Esophagus squamous epithelium (tissue), 5 donors: ENCODE measurements around the gene ESYT2. TPM values are rescaled to one million over a fixed set of nuclear protein-coding genes. Genes with fewer than 3 reads are reported as not detected.
A peak's percentile ranks its signal among the peaks of the same experiment; 100 is the strongest.

Experiments used
- DNase-seq: peaks from one replicate; lab custom pipeline; 2025; lab: John Stamatoyannopoulos, UW
- H3K27ac ChIP-seq, 4 donors: fragments of 200-600 bp; sonication (generic); one replicate each; pipeline ENCODE4 v1.5.1; 2016 to 2019; ENCODE audit warnings: mild to moderate bottlenecking in 1 of 4
- H3K27me3 ChIP-seq, 4 donors: fragments of 200-600 bp; sonication (generic); 1 replicate in 3 of 4; 2 replicates in 1 of 4; pipeline versions ENCODE4 v1.5.1 to v1.6.0; 2017 to 2021; ENCODE audit warnings: antibody characterized with exemption in 1 of 4
- H3K36me3 ChIP-seq, 3 donors: fragments of 200-600 bp; sonication (generic); one replicate each; pipeline ENCODE4 v1.5.1; 2016 to 2019
- H3K4me1 ChIP-seq, 3 donors: fragments of 200-600 bp; sonication (generic); one replicate each; pipeline ENCODE4 v1.5.1; 2017 to 2019
- H3K4me3 ChIP-seq, 4 donors: fragments of 200-600 bp; sonication (generic); 1 replicate in 3 of 4; 2 replicates in 1 of 4; pipeline ENCODE4 v1.5.1; 2016 to 2019; ENCODE audit warnings: mild to moderate bottlenecking in 2 of 4, moderate library complexity in 1 of 4
- H3K9me3 ChIP-seq, 3 donors: fragments of 200-600 bp; sonication (generic); one replicate each; pipeline ENCODE4 v1.5.1; 2016 to 2019
- CTCF ChIP-seq, 6 experiments: fragments of 450-650 bp in 4 of 6; fragments of 200-600 bp in 2 of 6; sonication (generic) in 2 of 6; IDR thresholded peaks; one replicate each; pipeline ENCODE4 v1.5.1; 2016 to 2019; ENCODE audit warnings: antibody characterized with exemption in 6 of 6, mild to moderate bottlenecking in 4 of 6, moderate library complexity in 4 of 6
- POLR2A ChIP-seq, 4 donors: fragments of 450-650 bp; IDR thresholded peaks; one replicate each; pipeline ENCODE4 v1.6.1; 2017; ENCODE audit warnings: antibody characterized with exemption in 4 of 4, mild to moderate bottlenecking in 4 of 4, moderate library complexity in 3 of 4
- WGBS, 2 donors: methylation state at CpG; one replicate each; pipeline ENCODE4 v1.1.5; 2018; 5-methylcytosine and 5-hydroxymethylcytosine counted together
- intact Hi-C: fragments of 100-400 bp; cut with DNase I; formaldehyde crosslinking; loops from one replicate; pipeline ENCODE4 v1.15.0; 2022
- total RNA-seq, 4 donors: library from RNA; depleted of rRNA; stranded (reverse); fragments of >200 nt; gene quantifications; one replicate each; pipeline ENCODE4 v1.1.0, GENCODE V29; 2016
- donor health status: DM: yes; HTN: yes; CAD: no.

Gene ESYT2
- total RNA-seq, 4 donors from 2014 or later: 52.1 to 94.2 (median 60.5) TPM

GRCh38 chr7:158729646-158730382 is 99.5 kb downstream of the ESYT2 start:
- DNase-seq: no peak
- WGBS, 2 donors: 88 to 93% methylated on average over 7 of the region's 7 CpGs
- H3K4me1 ChIP-seq: peaks cover 0 to 4% (median 0%) of the 10 kb centered on the region in 3 donors
- H3K9me3 ChIP-seq: no peaks in the 10 kb centered on the region
- peaks cover 0 to 54% (median 10%) of the 10 kb centered on the region in 3 donors for H3K36me3 ChIP-seq
- peak overlapping the region in 2 of 4 donors; percentile 14 to 45 for H3K27ac ChIP-seq
- no peaks in the 10 kb centered on the region for H3K27me3 ChIP-seq
- TF ChIP-seq POLR2A (IDR thresholded peaks at IDR 0.05) (no peak), CTCF (IDR thresholded peaks at IDR 0.05) (no peak)
- H3K4me3 ChIP-seq: no peak overlapping the region
- intact Hi-C loops: no loop called here

DNA sequence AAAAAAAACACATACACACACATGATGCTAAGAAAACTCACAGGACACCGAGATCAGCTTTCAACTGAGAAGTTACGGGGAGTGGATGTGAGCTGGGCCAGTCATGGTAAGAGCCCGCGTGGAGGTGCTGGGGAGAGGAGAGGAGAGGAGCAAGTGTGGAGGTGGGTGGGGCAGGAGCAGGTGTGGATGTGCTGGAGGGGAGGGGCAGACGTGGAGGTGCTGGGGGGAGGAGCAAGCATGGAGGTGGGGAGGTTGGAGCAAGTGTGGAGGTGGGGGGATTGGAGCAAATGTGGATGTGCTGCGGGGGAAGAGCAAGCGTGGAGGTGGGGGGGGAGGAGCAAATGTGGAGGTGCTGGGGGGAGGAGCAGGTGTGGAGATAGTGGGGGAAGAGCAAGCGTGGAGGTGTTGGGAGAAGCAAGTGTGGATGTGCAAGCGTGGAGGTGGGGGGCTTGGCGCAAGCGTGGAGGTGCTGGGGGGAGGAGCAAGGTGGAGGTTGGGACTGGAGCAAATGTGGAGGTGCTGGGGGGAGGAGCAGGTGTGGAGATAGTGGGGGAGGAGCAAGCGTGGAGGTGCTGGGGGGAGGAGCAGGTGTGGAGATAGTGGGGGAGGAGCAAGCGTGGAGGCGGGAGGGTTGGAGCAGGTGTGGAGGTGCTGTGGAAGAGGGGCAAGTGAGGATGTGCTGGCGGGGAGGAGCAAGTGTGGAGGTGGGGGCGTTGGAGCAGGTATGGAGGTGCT is 100.2 kb downstream of the ESYT2 start:
- no peak for DNase-seq
- no peak overlapping the region for H3K27ac ChIP-seq
- H3K9me3 ChIP-seq: no peaks in the 10 kb centered on the region
- TF ChIP-seq POLR2A (IDR thresholded peaks at IDR 0.05) (no peak), CTCF (IDR thresholded peaks at IDR 0.05) (no peak)
- intact Hi-C loops: no loop called here
- 88 to 93% methylated on average over 12 to 16 of the region's 16 CpGs for WGBS, 2 donors
- H3K27me3 ChIP-seq: no peaks in the 10 kb centered on the region
- no peak overlapping the region for H3K4me3 ChIP-seq
- H3K36me3 ChIP-seq: peaks cover 0 to 47% (median 4%) of the 10 kb centered on the region in 3 donors
- peaks cover 0 to 4% (median 0%) of the 10 kb centered on the region in 3 donors for H3K4me1 ChIP-seq

DNA sequence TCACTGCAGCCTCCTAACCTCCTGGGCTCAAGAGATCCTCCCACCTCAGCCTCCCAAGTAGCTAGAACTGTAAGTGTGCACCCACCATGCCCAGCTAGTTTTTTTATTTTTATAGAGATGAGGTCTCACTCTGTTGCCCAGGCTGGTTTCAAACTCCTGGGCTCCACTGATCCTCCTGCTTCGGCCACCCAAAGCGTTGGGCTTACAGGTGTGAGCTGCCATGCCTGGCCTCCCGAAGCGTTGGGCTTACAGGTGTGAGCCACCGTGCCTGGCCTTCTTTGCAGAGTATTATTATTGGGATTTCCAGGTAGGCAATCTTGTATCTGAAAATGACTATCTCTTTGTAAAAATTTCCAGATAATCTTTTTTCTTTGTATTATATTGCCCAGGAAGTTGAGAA is 101.6 kb downstream of the ESYT2 start:
- TF ChIP-seq CTCF (IDR thresholded peaks at IDR 0.05) (no peak), POLR2A (IDR thresholded peaks at IDR 0.05) (no peak)
- intact Hi-C loops: no loop called here
- Histone ChIP-seq H3K9me3 (no peaks in the 10 kb centered on the region), H3K27ac (no peak overlapping the region), H3K36me3 (peaks cover 0 to 35% (median under 1%) of the 10 kb centered on the region in 3 donors), H3K4me1 (peaks cover 0 to under 1% (median 0%) of the 10 kb centered on the region in 3 donors), H3K27me3 (no peaks in the 10 kb centered on the region), H3K4me3 (no peak overlapping the region)
- no peak for DNase-seq
- WGBS, 2 donors: 95 to 97% methylated on average over 5 of the region's 5 CpGs

- no peak overlapping the region for H3K27ac ChIP-seq
- TF ChIP-seq POLR2A (IDR thresholded peaks at IDR 0.05): no peak
- TF ChIP-seq CTCF (IDR thresholded peaks at IDR 0.05): no peak
- no peaks in the 10 kb centered on the region for H3K9me3 ChIP-seq
- 84 to 88% methylated on average over 4 of the region's 4 CpGs for WGBS, 2 donors
- H3K4me1 ChIP-seq: no peaks in the 10 kb centered on the region
- peaks cover 0 to 22% (median 0%) of the 10 kb centered on the region in 3 donors for H3K36me3 ChIP-seq
- H3K27me3 ChIP-seq: no peaks in the 10 kb centered on the region
- intact Hi-C loops: no loop called here
- no peak overlapping the region for H3K4me3 ChIP-seq
- DNase-seq: no peak
Observed at GRCh38 chr7:158726277-158726807, 103.0 kb downstream of the ESYT2 start.

DNA sequence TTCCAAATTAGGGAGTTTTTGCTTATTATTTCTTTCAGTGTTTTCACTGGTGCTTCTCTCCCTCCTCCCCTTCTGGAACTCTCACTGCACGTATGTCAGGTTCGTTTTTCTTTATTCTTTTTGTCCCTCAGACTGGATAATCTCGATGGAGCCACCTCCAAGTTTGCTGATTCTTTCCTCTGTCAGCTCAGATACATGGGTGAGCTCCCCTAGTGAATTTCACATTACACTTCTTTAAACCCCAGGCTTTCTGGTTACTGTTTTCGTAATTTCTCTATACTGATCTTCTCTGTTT is 103.9 kb downstream of the ESYT2 start:
- peaks cover 0 to 13% (median 0%) of the 10 kb centered on the region in 3 donors for H3K36me3 ChIP-seq
- 73 to 79% methylated on average over 4 of the region's 4 CpGs for WGBS, 2 donors
- no peaks in the 10 kb centered on the region for H3K4me1 ChIP-seq
- no peaks in the 10 kb centered on the region for H3K9me3 ChIP-seq
- no peak overlapping the region for H3K4me3 ChIP-seq
- intact Hi-C loops: no loop called here
- TF ChIP-seq POLR2A (IDR thresholded peaks at IDR 0.05) (no peak), CTCF (IDR thresholded peaks at IDR 0.05) (no peak)
- H3K27me3 ChIP-seq: no peaks in the 10 kb centered on the region
- no peak for DNase-seq
- no peak overlapping the region for H3K27ac ChIP-seq
